Measurements from ENCODE around the gene SLC6A18. TPM values are rescaled to one million over a fixed set of nuclear protein-coding genes. Genes with fewer than 3 reads are reported as not detected.

SLC6A18 gene
- polyA plus RNA-seq, 1 experiment = not detected

GRCh38 chr5:1294835-1295649 lies 69.9 kb downstream of the SLC6A18 start, which contains the start of gene TERT:
TSS of gene TERT (minus strand) at chr5:1295068. CDS start at chr5:1294989, 79 bp downstream.
- DNase-seq (ENCODE audit: low read depth, low spot score) = no peak
- ChIA-PET CTCF (no interaction called here), POLR2A (no interaction called here)
- Histone ChIP-seq H3K27ac (ENCODE audit: low read depth, low read length) (no peak within 1 kb of the TSS), H3K27me3 (ENCODE audit: control insufficient read depth, insufficient read depth, low read length) (peaks cover 15% of the 10 kb centered on the region), H3K9me3 (ENCODE audit: control insufficient read depth, insufficient read depth, low read length) (peaks cover 25% of the 10 kb centered on the region; the same call in 1 of the 2 replicates), H3K4me3 (ENCODE audit: low read depth, low read length) (no peak within 1 kb of the TSS)
- no peak for TF ChIP-seq CTCF (IDR thresholded peaks at IDR 0.05; ENCODE audit: low read depth, low read length)

- H3K9me3 ChIP-seq (ENCODE audit: control insufficient read depth, insufficient read depth, low read length) = peaks cover 19% of the 10 kb centered on the region; the same call in 1 of the 2 replicates
- CTCF ChIA-PET = no interaction called here
Measured at GRCh38 chr5:1295650-1296037, 70.5 kb downstream of the SLC6A18 start.

More at GRCh38 chr5:1295650-1296037, 70.5 kb downstream of the SLC6A18 start:
- Histone ChIP-seq H3K27me3 (ENCODE audit: control insufficient read depth, insufficient read depth, low read length) (peaks cover 21% of the 10 kb centered on the region), H3K4me3 (ENCODE audit: low read depth, low read length) (no peak overlapping the region), H3K27ac (ENCODE audit: low read depth, low read length) (no peak overlapping the region)
- no peak for TF ChIP-seq CTCF (IDR thresholded peaks at IDR 0.05; ENCODE audit: low read depth, low read length)
- no peak for DNase-seq (ENCODE audit: low read depth, low spot score)
- POLR2A ChIA-PET = no interaction called here

Other genes starting within 250 kb of the SLC6A18 start
- not detected in 2 replicates for gene NKD2, start 216.6 kb upstream of the SLC6A18 start, polyA plus RNA-seq (2011; rRNA removed)
- gene SLC12A7, start 113.3 kb upstream of the SLC6A18 start, polyA plus RNA-seq (2011; rRNA removed) = 0.55 and 0.56 TPM in 2 replicates
- gene SLC6A19, start 23.8 kb upstream of the SLC6A18 start, polyA plus RNA-seq (2011; rRNA removed) = not detected in 2 replicates
- gene TERT, start 69.7 kb downstream of the SLC6A18 start, polyA plus RNA-seq (2011; rRNA removed) = not detected in 2 replicates
- gene CLPTM1L, start 119.7 kb downstream of the SLC6A18 start, polyA plus RNA-seq (2011; rRNA removed) = 85.5 and 86.0 TPM in 2 replicates
- gene SLC6A3, start 220.1 kb downstream of the SLC6A18 start, polyA plus RNA-seq (2011; rRNA removed) = not detected in 2 replicates